Progenitor cell of endocrine pancreas (in vitro differentiated cells): Measurements from ENCODE around the gene GCLM. TPM values are rescaled to one million over a fixed set of nuclear protein-coding genes. Genes with fewer than 3 reads are reported as not detected.

ENCODE experiments used
- DNase-seq: peaks from one replicate; pipeline ENCODE4 v3.0.0; 2021; ENCODE audit warnings: low spot score; ENCODE audit not compliant: unreplicated experiment
- H3K27ac Mint-ChIP-seq: 2 replicates; pipeline ENCODE4 v1.8.0; 2021; ENCODE audit warnings: mild to moderate bottlenecking, moderate library complexity, mixed read lengths
- H3K27me3 Mint-ChIP-seq: 2 replicates; pipeline ENCODE4 v1.8.0; 2021; ENCODE audit warnings: mixed read lengths
- H3K36me3 Mint-ChIP-seq: 2 replicates; pipeline ENCODE4 v1.8.0; 2022; ENCODE audit warnings: mixed read lengths; ENCODE audit not compliant: insufficient read depth
- H3K4me1 Mint-ChIP-seq: 2 replicates; pipeline ENCODE4 v1.8.0; 2021; ENCODE audit warnings: low read depth, mixed read lengths
- H3K4me3 Mint-ChIP-seq: 2 replicates; pipeline ENCODE4 v1.8.0; 2021; ENCODE audit warnings: low read depth, mild to moderate bottlenecking, moderate library complexity, mixed read lengths
- H3K9me3 Mint-ChIP-seq: 2 replicates; pipeline ENCODE4 v1.8.0; 2021; ENCODE audit warnings: low read depth, mixed read lengths
- total RNA-seq: library from RNA; stranded (reverse); gene quantifications from 2 replicates; pipeline ENCODE4 v1.2.1, GENCODE V29; 2021
- TF ChIP-seq, protein P1 (sequence below): fragments of 200-600 bp; sonication (generic); IDR thresholded peaks from one replicate; pipeline ENCODE4 v1.5.0; 2021; ENCODE audit warnings: antibody characterized with exemption, mild to moderate bottlenecking; ENCODE audit not compliant: unreplicated experiment

Gene GCLM
- total RNA-seq, 1 donor from 2014 or later: 16.2 TPM

DNA sequence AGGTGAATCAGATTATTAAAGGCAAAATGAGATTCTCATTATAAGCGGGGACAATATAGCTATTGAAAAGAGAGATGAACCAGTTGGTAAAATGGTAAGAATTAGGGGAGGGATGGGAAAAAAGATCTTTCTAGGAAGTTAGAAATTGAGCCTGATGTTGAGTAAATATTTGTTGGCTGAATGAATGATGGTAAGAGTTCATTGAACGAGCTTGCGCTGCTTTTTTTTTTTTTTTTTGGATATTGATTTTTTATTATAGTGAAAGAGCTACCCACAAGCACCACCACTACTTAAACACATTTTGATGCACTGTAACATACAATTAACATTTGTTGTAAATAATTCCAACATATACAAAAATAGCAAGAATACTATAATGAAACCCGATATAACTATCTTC is 1.1 kb upstream of the GCLM start:
- Mint-ChIP-seq H3K9me3 (peaks cover 11% of the 10 kb centered on the region), H3K4me3 (peak overlapping the region; percentile 66), H3K36me3 (peaks cover 1% of the 10 kb centered on the region), H3K27me3 (peaks cover 13% of the 10 kb centered on the region), H3K27ac (peak overlapping the region; percentile 80), H3K4me1 (peaks cover 23% of the 10 kb centered on the region)
- TF ChIP-seq, protein P1, sequence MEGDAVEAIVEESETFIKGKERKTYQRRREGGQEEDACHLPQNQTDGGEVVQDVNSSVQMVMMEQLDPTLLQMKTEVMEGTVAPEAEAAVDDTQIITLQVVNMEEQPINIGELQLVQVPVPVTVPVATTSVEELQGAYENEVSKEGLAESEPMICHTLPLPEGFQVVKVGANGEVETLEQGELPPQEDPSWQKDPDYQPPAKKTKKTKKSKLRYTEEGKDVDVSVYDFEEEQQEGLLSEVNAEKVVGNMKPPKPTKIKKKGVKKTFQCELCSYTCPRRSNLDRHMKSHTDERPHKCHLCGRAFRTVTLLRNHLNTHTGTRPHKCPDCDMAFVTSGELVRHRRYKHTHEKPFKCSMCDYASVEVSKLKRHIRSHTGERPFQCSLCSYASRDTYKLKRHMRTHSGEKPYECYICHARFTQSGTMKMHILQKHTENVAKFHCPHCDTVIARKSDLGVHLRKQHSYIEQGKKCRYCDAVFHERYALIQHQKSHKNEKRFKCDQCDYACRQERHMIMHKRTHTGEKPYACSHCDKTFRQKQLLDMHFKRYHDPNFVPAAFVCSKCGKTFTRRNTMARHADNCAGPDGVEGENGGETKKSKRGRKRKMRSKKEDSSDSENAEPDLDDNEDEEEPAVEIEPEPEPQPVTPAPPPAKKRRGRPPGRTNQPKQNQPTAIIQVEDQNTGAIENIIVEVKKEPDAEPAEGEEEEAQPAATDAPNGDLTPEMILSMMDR: no peak
- no peak for DNase-seq

DNA sequence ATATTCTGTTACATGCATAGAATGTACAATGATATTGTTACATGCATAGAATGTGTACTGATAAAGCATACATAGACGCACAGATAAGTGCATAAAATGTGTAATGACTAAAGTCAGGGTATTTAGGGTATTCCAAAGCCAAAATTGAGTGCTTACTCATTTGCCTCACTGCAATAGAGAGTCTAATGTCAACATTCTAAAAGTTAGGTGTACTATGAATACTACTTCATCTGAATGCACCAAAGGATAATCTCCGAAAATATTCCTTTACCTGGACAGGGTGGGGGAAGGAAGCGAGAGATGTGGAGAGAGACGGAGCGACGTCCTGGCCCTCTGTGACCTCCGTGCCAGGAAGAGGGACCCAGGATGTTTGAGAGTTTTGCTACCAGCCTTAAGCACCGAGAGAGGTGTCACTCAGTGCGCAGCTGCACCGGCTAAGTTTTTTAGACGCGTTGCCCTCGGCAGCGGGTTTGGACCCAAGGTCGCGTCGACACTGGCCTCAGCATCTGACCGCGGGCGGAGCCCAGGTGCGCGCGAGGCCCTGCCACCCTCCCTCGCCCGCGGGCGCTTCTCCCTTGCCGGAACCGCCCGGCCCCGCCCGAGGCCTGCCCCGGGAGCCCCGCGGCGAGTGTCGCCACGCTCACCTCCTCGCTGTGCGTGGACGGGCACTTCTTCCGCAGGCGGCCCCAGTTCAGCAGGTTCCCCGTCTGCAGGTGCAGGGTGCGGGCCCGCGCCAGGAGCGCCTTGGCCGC is 660 bp downstream of the GCLM start:
- DNase-seq: peak; percentile 22
- Mint-ChIP-seq H3K9me3 (peaks cover 11% of the 10 kb centered on the region), H3K27me3 (peaks cover 9% of the 10 kb centered on the region), H3K4me3 (peak overlapping the region; percentile 85), H3K4me1 (peaks cover 31% of the 10 kb centered on the region), H3K27ac (peak overlapping the region; percentile 89), H3K36me3 (peaks cover 1% of the 10 kb centered on the region)
- TF ChIP-seq, protein P1: no peak

DNA sequence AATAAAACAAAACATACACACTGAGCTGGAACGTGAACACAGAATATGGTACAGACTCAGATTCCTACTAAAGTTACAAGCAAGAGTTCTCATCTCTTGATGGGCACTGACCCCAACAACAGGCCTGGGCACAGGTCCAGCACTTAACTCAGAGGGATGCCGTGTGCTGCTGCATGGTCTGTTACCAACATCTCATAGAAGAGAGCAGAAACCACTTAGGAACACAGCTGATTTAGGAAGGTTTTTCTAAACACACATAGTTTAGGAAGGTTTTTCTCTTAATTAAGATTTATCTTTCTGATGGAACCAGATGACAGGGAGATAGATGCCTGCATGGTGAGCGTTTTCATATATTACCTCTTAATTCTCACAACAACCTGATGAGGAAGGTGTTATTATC is 1.5 kb downstream of the GCLM start:
- Mint-ChIP-seq H3K27me3 (peaks cover 6% of the 10 kb centered on the region), H3K36me3 (peaks cover 1% of the 10 kb centered on the region), H3K4me3 (peak overlapping the region; percentile 78), H3K27ac (no peak overlapping the region), H3K4me1 (peaks cover 31% of the 10 kb centered on the region), H3K9me3 (peaks cover 11% of the 10 kb centered on the region)
- TF ChIP-seq, protein P1: no peak
- no peak for DNase-seq

GRCh38 chr1:93906480-93906879 is 2.8 kb downstream of the GCLM start:
- H3K4me3 Mint-ChIP-seq: peak overlapping the region; percentile 58
- H3K9me3 Mint-ChIP-seq: peaks cover 5% of the 10 kb centered on the region
- DNase-seq: no peak
- H3K4me1 Mint-ChIP-seq: peaks cover 31% of the 10 kb centered on the region
- H3K36me3 Mint-ChIP-seq: no peaks in the 10 kb centered on the region
- H3K27ac Mint-ChIP-seq: peak overlapping the region; percentile 55
- TF ChIP-seq, protein P1: no peak
- peaks cover 3% of the 10 kb centered on the region for H3K27me3 Mint-ChIP-seq

DNA sequence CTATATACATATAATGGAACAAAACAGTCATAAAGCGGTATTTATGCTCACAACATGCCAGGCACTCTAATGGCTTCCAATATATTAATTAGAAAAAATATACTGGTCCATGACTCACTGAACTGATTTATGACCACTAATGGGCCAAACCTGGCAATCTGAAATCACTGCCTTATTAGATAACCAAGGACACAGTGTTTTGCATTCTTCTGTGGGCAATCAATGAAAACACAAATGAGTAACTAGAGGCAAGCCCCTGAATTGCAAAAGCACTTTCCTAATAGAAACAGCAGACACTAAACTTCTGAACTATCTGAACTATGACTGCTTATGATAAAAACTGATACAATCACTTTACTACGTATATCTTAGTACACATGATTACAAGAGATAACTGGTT is 3.5 kb downstream of the GCLM start:
- Mint-ChIP-seq H3K9me3 (peaks cover 5% of the 10 kb centered on the region), H3K4me1 (peaks cover 31% of the 10 kb centered on the region), H3K4me3 (peak overlapping the region; percentile 67), H3K36me3 (peaks cover 2% of the 10 kb centered on the region), H3K27me3 (peaks cover 3% of the 10 kb centered on the region), H3K27ac (peak overlapping the region; percentile 73)
- TF ChIP-seq, protein P1: no peak
- no peak for DNase-seq
